GM19372 (cell line): ENCODE measurements around the gene MYBPC1.
"Not testable (repeated sequence)": the region's sequence is repeated elsewhere in the genome, so short reads cannot be mapped to it uniquely, and the experiment has no call there.

Experiments
- ATAC-seq: cut with Tn5 transposase; IDR thresholded peaks from one replicate; pipeline ENCODE4 v1.9.1; 2021; ENCODE audit warnings: mild to moderate bottlenecking, low read depth, moderate library complexity; ENCODE audit not compliant: unreplicated experiment

The MYBPC1 gene

GRCh38 chr12:101720118-101720517, 125.3 kb downstream of the MYBPC1 start:
- no peak for ATAC-seq

GRCh38 chr12:101722392-101722791, 127.6 kb downstream of the MYBPC1 start:
- no peak for ATAC-seq

GRCh38 chr12:101727098-101727497, 132.3 kb downstream of the MYBPC1 start:
- ATAC-seq = no peak

- ATAC-seq = no peak
Measured at GRCh38 chr12:101729842-101730241, 135.1 kb downstream of the MYBPC1 start.

GRCh38 chr12:101732318-101732717, 137.5 kb downstream of the MYBPC1 start:
- ATAC-seq = no peak

- ATAC-seq = no peak
Measured at GRCh38 chr12:101733166-101733565, 138.4 kb downstream of the MYBPC1 start.

- ATAC-seq = not testable (repeated sequence)
Measured at GRCh38 chr12:101734482-101734881, 139.7 kb downstream of the MYBPC1 start.
